ENCODE measurements around the gene RPS16.

RPS16 gene

GRCh38 chr19:39435499-39436349 lies at the start of gene RPS16:
TSS of gene RPS16 (minus strand) at chr19:39435949. CDS start at chr19:39435895, 54 bp downstream.
- TF ChIP-seq NFIC (IDR thresholded peaks at IDR 0.05) (no peak), REST (IDR thresholded peaks at IDR 0.05; ENCODE audit: low read depth) (peak; percentile 27; the same call in 1 of the 2 replicates), FOXM1 (IDR thresholded peaks at IDR 0.05; ENCODE audit: borderline replicate concordance, low read depth) (no peak), ZBTB7A (IDR thresholded peaks at IDR 0.05; ENCODE audit: low read depth) (no peak), MAX (IDR thresholded peaks at IDR 0.05) (peak; percentile 96), RAD21 (IDR thresholded peaks at IDR 0.05; ENCODE audit: low read depth) (no peak), YY1 (IDR thresholded peaks at IDR 0.05; ENCODE audit: low read depth) (peak; percentile 71), CEBPB (IDR thresholded peaks at IDR 0.05) (no peak), CREB1 (IDR thresholded peaks at IDR 0.05; ENCODE audit: low read depth) (peak; percentile 62), TAF1 (IDR thresholded peaks at IDR 0.05; ENCODE audit: low read depth) (peak; percentile 98), USF1 (IDR thresholded peaks at IDR 0.05) (peak; percentile 26; the same call in 1 of the 2 replicates), EGR1 (IDR thresholded peaks at IDR 0.05) (peak; percentile 61; the same call in 1 of the 2 replicates), EP300 (IDR thresholded peaks at IDR 0.05; ENCODE audit: borderline replicate concordance) (peak; percentile 61; the same call in 1 of the 2 replicates), TEAD4 (IDR thresholded peaks at IDR 0.05) (peak; percentile 28), TCF12 (IDR thresholded peaks at IDR 0.05; ENCODE audit: low read depth) (peak; percentile 79; the same call in 1 of the 2 replicates)

- TF ChIP-seq FOXM1 (IDR thresholded peaks at IDR 0.05; ENCODE audit: borderline replicate concordance, low read depth) (no peak), RAD21 (IDR thresholded peaks at IDR 0.05; ENCODE audit: low read depth) (no peak), CEBPB (IDR thresholded peaks at IDR 0.05) (no peak), EGR1 (IDR thresholded peaks at IDR 0.05) (no peak), EP300 (IDR thresholded peaks at IDR 0.05; ENCODE audit: borderline replicate concordance) (no peak), TAF1 (IDR thresholded peaks at IDR 0.05; ENCODE audit: low read depth) (no peak), NFIC (IDR thresholded peaks at IDR 0.05) (no peak), CREB1 (IDR thresholded peaks at IDR 0.05; ENCODE audit: low read depth) (no peak), ZBTB7A (IDR thresholded peaks at IDR 0.05; ENCODE audit: low read depth) (no peak), MAX (IDR thresholded peaks at IDR 0.05) (no peak), USF1 (IDR thresholded peaks at IDR 0.05) (no peak), REST (IDR thresholded peaks at IDR 0.05; ENCODE audit: low read depth) (no peak), YY1 (IDR thresholded peaks at IDR 0.05; ENCODE audit: low read depth) (no peak), TCF12 (IDR thresholded peaks at IDR 0.05; ENCODE audit: low read depth) (no peak)
Observed at GRCh38 chr19:39483141-39483540, 47.4 kb upstream of the RPS16 start.

DNA sequence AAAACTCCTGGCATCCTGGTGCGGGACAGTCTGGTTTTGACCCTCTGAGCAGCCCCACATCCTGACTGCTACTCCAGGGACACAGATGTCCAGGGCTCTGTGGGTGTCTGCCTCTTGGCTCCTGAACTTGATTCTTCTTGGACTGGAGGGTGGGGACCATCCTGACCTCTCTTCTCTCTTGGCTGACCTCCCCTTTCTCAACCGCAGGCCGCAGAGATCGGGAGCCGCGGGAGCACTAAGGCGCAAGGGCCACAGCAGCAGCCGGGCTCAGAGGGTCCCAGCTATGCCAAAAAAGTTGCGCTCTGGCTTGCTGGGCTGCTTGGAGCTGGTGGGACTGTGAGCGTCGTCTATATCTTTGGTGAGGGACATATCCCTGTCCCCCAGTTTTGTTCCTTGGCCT lies 45.9 kb upstream of the RPS16 start:
- no peak for TF ChIP-seq CEBPB (IDR thresholded peaks at IDR 0.05)
- TF ChIP-seq REST (IDR thresholded peaks at IDR 0.05; ENCODE audit: low read depth), result no peak
- no peak for TF ChIP-seq ZBTB7A (IDR thresholded peaks at IDR 0.05; ENCODE audit: low read depth)
- TF ChIP-seq TEAD4 (IDR thresholded peaks at IDR 0.05), result no peak
- no peak for TF ChIP-seq TCF12 (IDR thresholded peaks at IDR 0.05; ENCODE audit: low read depth)
- TF ChIP-seq EP300 (IDR thresholded peaks at IDR 0.05; ENCODE audit: borderline replicate concordance), result no peak
- TF ChIP-seq CREB1 (IDR thresholded peaks at IDR 0.05; ENCODE audit: low read depth), result no peak
- TF ChIP-seq TAF1 (IDR thresholded peaks at IDR 0.05; ENCODE audit: low read depth), result no peak
- no peak for TF ChIP-seq RAD21 (IDR thresholded peaks at IDR 0.05; ENCODE audit: low read depth)
- no peak for TF ChIP-seq NFIC (IDR thresholded peaks at IDR 0.05)
- TF ChIP-seq USF1 (IDR thresholded peaks at IDR 0.05), result no peak
- no peak for TF ChIP-seq FOXM1 (IDR thresholded peaks at IDR 0.05; ENCODE audit: borderline replicate concordance, low read depth)
